HUDEP-2 (cell line): Measurements from ENCODE around the gene ELP4.
A peak's percentile ranks its signal among the peaks of the same experiment; 100 is the strongest.

Experiments used
- DNase-seq, 76 experiments: peaks; one replicate each; lab custom pipeline; 2025; ENCODE audit not compliant: unreplicated experiment in 76 of 76; lab: John Stamatoyannopoulos, UW

The ELP4 gene

DNA sequence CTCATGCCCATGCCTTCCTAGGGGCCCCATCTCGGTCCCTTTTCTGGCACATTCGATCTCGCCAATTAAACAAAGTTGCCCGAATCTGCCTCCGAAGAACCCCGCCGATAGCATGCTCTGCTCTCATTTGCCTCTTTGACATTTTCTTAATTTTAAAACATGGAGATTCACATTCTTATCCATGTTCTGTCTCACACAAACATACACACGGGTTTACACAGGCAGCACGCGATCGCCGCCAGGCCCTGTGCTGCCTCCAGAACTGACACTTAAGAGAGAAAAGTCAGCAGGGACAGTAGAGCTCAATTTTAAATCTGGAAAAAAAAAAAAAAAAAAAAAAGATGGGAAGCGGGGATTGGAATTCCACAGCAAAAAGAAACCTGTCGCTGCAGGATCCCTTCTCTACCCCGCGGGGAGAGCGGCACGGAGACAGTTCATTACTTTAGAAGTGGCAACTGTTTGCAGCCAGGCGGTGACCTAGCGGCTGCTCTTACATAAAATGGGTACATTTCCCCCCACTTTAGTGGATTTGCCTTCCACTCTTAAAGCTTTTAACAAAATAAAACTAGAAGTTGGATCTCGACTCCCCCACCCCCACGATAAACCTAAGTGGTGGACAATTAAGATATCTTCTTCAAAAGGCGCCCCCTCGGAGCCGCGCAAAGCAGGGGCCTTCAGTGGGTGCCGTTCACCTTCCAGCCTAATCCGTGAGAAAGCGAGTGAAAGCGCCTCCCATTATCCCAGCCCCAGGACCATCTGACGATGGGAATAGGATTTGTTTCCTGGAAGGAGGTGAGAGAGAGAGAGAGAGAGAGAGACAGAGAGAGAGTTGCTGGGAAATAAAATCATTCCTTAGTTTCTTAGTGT is 287.9 kb downstream of the ELP4 start:
- no peak for DNase-seq

DNA sequence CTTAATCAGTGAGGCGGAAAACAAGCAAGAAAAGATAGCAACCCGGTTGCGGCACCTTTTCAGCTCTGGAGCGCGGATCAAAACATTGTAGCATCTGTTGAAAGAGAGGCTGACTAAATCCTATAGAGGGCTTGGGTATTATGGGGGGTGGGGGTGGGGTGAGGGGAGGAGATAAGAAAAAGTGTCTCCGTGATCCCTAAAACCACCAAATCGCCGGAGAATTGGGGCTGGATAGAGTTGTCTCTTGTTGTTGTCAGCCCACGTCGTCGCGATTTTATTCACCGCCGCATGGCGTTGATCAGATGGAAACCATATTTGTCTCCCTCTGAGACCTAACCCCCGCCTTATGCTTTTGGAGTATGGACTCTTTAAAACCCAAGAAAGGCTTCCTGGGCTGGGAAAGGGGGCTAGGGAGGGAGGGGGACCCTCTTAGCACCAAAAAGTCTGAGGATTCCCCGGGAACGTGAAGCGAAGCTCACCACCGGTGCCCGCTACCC is 288.5 kb downstream of the ELP4 start:
- no peak for DNase-seq

DNA sequence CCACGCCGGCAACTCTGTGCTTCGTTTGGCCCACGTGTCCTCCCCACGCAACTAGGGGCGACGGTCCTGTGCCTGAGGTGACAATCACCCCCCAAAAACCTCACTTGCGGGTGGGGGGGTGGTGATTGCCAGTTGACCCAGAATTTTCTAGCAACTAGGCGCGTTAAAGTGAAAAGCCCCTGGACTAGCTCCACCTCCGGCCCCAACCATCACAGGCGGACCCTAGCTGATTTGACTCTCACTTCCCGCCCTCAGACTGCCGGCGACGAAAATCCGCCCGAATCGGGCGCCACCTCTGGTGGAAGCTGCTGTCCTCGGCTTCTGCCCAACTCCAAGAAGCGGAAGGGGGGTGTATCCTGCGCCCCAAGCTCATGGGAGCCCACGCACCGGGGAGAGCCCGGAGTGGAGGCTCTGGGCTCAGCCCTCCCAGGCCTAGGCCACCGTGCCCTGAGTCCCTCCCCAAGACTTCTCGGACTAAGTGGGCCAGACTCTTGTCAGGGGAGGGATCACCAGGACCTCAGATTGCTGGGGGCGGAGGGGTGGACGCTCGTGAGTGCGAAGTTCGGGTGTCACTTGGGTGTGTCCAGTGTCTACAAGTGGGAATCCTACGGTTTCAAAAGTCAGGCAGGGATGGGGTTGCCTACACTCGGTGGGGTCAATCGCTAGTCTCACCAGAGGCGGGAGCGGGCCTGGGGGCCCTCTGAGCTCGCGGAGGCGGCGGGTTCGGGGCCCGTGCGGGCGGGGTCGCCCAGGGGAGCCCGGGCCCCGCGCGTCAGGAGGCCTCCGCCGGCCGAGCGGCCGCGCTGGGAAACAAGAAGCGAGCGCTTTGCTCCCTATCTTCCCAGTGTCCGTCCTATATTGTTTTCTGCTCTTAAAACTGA is 289.2 kb downstream of the ELP4 start:
- peak in 22 of 76 experiments; percentile 10 to 50 (median 22) for DNase-seq

DNA sequence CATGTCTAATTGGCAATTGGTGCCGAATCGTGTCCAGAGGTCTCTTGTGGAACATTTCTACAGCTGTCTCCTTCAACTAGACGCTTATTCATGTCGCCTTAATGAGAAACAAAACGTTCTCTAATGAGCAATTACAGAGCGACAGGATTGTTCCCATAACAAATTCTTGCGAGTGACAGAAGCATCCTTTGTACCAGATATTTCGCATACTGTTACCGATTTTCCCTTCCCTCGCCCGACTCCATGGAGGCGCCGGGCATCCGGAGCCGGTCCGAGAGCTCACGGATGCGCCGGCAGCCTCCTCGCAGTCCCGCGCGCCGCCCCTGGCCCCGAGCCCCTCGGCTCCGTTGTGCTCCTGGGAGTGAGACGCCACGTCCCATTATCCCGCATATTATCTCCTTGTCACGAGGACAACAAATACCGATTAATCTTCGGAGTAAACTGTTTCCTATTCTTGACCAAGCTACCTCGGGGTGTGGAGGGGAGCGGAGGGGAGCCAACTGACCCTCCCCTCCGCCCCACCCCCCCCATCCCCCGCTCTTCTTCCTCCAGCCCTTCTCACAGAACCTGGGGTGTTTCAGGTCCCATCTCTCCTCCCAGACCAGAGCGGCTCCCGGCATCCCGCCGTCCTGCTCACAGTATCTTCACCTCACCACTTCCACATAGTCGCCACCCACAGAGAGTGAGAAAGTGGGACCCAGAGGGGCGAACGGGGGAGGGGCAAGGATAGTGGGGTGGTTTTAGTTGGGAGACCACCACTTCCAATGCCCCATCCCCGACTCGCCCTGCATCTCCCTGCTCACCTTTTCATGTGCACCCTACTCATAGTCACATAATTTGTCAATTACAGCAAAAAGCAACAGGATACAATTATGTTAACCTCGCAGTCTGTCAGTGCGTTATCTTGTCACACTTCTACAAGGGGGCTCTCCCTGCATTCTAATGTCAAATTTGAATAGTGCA is 290.1 kb downstream of the ELP4 start:
- no peak for DNase-seq

DNA sequence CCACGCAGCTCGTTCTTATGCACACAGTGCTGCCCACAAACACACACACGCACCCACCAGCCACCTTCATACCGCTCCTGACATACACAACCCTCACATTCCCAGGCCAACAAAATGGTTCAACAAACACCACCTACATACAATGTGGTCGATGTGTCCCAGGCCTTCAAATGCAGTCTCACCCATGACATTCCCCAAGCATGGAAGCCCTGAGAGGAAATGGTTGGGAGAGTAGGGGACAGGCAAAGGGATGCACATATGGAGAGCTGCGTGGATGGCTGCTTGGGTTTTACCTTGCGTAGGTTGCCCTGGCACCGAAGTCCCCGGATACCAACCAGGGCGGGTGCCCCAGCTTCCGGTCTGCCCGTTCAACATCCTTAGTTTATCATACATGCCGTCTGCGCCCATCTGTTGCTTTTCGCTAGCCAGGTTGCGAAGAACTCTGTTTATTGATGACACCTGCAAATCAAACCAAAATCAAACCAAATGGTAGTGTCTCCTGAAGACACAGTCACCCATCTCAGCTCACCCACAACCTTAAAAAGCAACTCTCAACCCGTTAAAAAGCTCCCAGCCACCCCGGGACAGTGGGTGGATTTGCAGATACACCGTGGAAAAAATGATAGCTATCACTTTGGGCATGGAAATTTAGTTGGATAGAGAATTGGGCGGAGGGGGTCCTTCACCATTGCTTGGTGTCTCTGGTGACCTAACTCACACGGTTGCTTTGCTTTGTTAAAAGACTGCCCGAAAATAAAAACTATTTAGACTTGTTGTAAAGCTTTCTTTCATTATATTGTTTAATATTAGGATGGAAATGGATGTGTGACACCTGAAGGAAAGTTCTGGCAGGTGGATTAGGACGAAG is 291.1 kb downstream of the ELP4 start:
- no peak for DNase-seq

DNA sequence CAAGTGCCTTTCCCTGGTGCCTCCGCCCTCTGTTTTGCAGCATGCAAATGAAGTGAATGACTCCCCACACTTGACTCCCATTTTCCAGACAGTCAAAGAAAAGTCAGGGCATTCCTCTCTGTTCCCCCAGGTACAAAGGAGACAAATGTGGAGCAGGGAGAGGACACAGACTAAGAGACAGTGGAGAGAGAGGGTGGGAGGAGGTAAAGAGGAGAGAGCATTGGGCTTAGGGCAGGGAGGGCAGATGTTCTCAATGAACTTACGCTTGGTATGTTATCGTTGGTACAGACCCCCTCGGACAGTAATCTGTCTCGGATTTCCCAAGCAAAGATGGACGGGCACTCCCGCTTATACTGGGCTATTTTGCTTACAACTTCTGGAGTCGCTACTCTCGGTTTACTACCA is 291.7 kb downstream of the ELP4 start:
- no peak for DNase-seq

DNA sequence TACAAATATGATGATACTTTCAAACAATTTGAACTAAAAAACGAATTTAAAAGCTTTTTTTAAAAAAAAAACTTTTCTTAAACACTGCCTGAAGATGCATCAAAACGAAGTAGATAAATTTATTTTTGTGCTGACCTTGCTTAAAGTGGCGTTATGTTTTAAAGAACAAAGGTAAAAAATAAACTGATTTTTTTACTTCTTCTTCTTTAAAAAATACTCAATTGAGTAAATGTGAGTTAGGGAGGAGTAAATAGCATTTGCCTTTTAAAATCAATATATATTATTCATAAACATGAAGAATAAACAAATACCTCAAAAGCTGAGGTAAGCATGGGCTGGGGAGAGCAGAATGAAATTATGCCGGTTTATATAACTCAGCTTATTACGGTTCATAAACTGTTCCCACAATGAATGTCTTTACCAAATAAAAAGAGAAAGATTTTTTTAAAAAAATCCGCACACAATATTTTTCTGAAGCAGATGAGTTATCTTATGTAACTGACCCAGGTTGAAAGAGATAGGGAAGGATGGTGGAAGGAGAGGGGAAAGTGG is 292.5 kb downstream of the ELP4 start:
- no peak for DNase-seq

DNA sequence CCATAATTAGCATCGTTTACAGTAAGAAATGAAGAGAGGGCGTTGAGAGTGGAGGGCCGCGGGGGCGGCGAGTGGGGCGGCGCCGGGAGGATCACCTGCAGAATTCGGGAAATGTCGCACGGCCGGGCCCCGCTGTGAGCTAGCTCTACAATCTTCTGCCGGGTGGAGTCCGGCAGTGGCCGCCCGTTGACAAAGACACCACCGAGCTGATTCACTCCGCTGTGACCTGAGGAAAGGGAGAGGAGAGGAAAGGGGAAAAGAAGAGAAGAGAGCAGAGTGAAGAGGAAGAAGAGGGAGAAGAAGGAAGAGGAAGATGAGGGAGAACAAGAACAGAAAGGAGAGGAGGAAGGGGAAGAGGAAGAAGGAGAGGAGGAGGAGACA is 293.0 kb downstream of the ELP4 start:
- no peak for DNase-seq

DNA sequence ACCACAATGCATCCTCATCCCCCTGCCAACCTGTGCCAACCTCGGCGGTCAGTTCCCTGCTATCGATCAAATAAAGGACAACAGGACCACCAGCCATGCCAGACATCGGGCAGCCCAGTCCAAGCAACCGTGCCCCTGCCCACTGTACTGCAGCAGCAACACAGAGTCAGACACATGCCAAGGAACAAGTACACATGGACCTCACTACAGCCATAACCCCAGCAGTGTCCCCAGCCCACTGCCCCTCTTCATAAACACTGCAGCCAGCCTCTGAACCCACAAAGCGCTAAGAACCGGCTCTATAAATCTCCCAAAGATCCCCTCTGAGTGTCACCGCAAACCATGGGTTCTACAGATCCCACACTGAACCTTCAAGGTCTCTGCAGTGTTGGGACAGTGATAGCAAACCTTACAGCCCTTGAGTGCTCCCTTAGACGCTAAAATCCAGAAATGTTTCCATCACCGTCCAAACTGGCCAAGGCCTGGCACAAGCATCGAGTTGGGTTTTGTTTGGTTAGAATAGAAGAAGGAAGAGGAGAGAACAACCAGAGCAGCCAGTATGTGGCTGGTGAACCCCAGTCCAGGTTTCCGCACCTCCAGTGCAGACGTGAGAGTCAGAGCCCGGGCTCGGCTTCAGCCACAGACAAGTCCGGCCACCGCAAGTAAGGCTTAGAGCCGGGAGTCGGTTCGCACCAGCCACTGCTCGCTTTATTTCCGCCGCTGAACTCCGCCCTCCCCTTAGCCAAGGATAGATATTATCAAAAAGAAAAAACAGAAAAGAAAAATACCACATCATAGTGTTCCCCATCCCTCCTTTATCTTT is 293.6 kb downstream of the ELP4 start:
- DNase-seq, result no peak

DNA sequence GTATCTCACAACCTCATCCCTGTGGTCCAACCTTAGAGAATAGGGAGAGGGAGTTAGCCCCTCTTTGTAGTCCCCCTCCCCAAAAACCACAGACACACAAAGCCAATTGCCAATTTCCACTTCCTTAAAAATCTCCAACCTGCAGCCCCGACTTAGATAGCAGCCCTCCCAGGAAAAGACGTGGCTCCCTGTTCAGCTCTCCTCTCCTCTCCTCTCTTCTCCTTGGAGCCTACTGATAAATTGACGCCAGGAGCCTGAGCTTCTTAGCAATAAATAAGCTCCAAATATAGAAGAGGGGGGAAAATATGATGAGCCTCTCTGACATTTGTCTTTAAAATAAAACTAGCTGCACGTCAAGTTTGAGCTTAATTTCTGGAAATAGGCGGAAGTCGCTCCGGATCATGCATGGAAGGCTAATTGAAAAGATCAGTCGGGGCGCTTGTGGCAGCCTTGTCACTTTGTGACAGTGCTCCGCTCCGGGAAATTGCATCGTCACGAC is 294.3 kb downstream of the ELP4 start:
- no peak for DNase-seq

DNA sequence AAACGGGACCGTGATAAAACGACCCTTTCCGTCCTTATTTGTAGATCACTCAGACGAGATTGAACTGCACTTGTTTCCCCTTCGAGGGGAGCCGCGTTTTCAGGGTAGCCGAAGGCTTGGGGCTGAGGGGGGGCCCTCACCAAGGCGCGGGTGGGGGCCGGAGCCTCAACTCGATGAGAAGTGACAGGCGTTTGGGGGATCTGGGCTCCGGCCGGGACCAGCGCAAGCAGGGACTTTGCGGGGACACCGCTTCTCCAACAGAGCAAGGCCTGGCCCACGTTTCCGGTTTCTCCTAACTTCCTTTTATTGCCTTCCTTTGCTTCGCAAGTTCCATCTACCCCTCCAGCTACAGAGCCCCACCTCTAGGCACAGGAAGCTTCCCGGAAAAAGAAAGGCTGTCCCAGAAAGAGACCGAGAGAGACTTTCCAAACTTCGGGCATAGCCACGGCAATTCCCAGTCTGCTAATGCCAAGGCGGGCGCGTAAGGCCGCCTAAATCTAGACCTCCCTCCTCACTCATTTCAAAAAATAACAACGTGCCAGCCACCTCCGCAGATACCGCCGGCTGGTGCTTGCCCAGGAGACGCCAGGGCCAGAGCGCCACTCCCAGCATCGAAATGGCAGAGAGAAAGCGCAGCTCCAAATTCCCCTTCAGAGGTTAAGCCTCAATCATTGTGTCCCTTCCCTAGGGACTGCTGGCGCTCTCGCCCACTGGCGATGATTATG is 294.9 kb downstream of the ELP4 start:
- no peak for DNase-seq

DNA sequence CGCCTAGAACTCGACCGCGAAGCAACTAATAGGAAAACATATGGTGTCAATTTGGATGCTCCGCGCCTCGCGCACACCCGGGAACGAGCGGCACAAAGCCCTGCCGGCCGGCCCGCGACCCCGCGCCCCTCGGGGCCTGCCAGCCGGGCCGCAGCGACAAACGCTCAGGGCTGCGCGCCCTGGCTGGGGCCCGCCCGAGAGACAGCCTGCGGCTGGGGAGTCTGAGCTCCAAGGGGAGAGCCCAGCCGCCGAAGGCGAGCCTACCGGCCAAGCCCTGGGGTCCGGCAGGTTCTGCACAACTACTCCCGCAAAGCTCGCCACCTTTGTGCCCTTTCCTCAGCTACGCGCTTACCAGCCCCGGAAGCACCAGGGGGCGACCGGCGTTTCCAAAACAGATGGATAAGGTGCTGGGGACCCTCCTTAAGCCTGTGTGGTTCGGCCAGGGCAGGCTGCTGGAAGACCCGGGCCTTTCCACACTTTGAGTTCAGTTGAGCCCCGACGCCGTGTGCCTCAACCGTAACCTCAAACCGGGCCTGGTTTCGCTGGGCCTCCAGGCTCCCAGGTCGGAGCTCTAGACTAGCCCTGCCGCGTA is 295.6 kb downstream of the ELP4 start:
- no peak for DNase-seq

DNA sequence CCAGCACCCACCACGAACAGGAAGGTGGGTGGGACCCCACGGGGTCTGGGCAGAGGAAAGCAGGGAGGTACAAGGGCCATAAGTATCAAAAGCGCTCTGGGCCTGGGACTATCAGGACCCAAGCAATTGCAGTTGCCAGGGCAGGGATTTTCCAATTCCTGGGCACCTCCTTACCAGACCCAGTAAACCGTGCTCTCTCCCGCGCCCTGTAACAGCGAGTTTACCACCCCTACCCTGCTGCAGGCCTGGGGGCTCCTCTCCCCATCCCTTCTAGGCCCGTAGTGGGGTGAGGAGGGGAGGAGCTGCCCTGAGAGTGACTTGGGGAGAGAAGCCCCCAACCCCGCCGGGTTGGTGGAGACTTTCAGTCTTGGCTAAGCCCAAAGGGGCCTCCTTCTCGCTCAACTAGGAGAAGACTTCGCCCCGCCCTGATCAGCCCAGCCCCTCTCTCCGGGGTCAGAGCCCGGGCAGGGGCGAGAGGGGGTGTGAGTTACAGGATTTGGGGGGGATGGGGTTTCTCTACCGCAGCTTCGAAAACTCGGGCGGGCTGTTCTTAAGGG is 296.1 kb downstream of the ELP4 start:
- no peak for DNase-seq

DNA sequence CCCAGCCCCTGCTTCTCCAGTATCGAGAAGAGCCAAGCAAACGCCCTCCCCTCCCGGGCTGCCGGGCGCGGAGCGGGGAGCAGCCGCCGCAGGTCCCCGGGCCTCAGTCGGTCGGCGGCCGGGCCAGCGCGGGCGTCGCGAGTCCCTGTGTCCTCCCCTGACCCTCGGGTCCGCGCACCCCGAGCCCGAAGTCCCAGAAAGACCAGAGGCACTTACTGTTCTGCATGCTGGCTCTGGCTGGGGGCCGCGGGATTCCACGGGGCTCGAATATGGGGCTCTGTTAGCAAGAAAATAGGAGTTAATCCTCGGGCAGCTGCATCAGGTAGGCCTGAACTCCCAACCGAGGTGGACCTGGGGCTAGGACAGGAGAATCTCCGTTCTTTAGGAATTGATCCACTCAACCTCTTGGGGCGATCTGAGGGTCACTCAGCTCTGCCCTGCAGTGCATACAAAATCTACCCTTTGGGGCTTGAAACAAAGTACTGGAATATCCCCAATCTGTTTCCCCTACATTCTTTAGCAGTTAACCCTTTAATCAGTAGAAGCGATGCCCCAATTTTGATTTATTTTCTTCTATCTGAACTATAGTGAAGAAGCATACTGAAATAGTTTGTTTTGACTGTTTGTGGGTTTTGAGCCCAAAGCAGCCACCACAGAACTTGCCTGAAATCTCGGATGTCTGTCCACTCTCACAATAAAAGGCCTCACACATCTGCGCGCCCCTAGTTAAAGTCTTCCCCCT is 296.8 kb downstream of the ELP4 start:
- no peak for DNase-seq

DNA sequence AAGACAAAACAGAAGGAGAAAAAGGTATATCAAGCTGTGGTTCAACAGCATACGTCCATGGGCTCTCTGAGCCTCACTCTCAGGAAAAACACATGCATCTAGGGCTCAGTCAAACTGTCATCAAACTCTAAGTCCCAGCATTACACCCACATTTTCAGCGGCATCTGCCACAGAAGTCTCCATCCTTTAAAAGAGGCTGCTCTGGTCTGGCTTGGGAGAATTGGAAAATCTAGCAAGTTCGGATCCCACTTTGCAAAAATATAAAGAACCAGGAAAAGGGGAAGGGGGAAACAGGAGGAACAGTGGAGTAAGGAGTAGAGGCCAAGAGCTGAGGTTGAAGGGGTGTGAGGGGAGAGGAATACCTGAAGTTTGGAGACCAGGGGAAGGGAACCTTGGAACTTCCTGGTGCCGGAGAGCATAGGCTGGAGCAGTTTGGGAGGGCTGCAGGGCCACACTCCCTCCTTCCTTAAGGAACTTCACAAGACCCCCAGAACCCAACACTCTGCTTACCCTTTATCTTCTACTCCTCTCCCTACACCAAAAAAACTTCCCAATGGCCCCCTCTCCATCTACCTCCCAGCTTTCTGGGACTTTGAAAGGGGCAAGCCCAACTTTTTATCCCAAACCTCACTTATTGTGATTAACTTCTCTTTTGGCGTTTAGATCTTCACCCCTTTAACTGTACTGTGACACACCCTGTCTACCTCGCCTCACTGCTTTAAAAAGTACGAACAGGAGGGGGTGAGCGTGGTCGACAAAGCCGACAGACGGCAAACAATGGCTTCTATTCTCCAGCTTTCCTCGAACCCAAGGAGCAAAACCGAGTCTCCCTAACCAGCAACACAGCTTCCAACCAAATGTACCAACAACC is 297.6 kb downstream of the ELP4 start:
- DNase-seq, result no peak
